ENCODE measurements around the gene HLA-DOA. TPM values are rescaled to one million over a fixed set of nuclear protein-coding genes. Genes with fewer than 3 reads are reported as not detected.

The HLA-DOA gene
- total RNA-seq, 4 donors from 2014 or later, result 0.20 to 2.9 (median 0.86) TPM

DNA sequence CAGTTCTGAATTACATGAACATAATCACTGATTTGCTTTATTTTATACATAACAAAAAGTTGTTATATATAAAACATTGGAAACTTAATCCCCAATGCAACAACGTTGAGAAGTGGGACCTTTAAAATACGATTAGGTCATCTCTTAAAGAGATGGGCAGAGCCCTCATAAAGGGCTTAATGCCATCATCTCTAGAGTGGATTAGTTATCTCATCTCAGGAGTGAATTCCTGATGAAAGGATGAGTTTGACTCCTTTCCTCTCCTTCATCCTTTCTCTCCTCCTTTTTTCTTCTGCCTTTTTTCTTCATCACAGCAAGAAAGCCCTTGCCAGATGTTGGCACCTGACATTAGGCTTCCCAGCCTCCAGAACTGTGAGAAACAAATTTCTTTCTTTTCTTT, 13.9 kb downstream of the HLA-DOA start:
- no peaks in the 10 kb centered on the region for H3K9me3 ChIP-seq
- no peak overlapping the region for H3K27ac ChIP-seq
- in situ Hi-C loops (cut with MboI; ENCODE audit: low sequenced_read_pairs in 4 of 4), result loop anchor here in 1 of 4 donors (25.0 kb wide), 1 partner anchor 108 kb away; no protein-coding TSS in a partner anchor
- H3K36me3 ChIP-seq, result no peaks in the 10 kb centered on the region
- H3K4me1 ChIP-seq, result no peaks in the 10 kb centered on the region
- no peak for ATAC-seq
- intact Hi-C loops (cut with DNase I; ENCODE audit: low total_unique reads), result no loop called here
- no peak overlapping the region for H3K4me3 ChIP-seq
- H3K27me3 ChIP-seq, result no peaks in the 10 kb centered on the region
- DNase-seq, result no peak
- TF ChIP-seq POLR2A (IDR thresholded peaks at IDR 0.05), result no peak
- TF ChIP-seq, protein P1, sequence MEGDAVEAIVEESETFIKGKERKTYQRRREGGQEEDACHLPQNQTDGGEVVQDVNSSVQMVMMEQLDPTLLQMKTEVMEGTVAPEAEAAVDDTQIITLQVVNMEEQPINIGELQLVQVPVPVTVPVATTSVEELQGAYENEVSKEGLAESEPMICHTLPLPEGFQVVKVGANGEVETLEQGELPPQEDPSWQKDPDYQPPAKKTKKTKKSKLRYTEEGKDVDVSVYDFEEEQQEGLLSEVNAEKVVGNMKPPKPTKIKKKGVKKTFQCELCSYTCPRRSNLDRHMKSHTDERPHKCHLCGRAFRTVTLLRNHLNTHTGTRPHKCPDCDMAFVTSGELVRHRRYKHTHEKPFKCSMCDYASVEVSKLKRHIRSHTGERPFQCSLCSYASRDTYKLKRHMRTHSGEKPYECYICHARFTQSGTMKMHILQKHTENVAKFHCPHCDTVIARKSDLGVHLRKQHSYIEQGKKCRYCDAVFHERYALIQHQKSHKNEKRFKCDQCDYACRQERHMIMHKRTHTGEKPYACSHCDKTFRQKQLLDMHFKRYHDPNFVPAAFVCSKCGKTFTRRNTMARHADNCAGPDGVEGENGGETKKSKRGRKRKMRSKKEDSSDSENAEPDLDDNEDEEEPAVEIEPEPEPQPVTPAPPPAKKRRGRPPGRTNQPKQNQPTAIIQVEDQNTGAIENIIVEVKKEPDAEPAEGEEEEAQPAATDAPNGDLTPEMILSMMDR (IDR thresholded peaks at IDR 0.05 in 4 of 5, conservative IDR thresholded peaks at IDR 0.05 in 1 of 5), result no peak

DNA sequence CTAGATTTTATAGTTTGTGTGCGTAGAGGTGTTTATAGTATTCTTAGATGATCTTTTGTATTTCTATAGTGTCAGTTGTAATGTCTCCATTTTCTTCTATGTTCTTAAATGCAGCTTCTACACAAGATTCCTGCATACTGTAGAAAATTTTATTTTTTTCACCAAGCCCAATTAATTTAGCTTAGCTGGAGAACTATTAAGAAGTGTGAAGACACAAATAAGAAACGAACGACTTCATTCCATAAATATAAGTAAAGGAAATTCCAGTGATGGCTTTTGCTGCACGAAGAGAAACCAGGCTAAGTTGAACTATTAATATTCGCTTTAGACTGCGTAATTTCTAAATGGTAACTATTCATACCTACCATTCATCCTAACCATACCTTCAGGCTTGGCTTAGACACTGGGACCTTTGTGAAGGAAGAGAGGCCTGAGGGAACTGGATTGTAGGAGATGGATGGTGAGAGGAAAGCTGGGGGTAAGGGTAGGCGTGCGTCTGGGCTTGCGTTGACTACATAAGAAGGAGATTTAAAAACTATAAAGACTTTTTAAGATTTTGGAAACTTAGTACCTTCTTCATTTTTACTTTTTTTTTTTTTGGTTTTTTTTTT, 15.9 kb downstream of the HLA-DOA start:
- DNase-seq (no peak), ATAC-seq (no peak)
- TF ChIP-seq POLR2A (IDR thresholded peaks at IDR 0.05), result no peak
- TF ChIP-seq, protein P1 (IDR thresholded peaks at IDR 0.05 in 4 of 5, conservative IDR thresholded peaks at IDR 0.05 in 1 of 5), result no peak
- H3K36me3 ChIP-seq, result no peaks in the 10 kb centered on the region
- no peaks in the 10 kb centered on the region for H3K4me1 ChIP-seq
- H3K27me3 ChIP-seq, result no peaks in the 10 kb centered on the region
- no peak overlapping the region for H3K4me3 ChIP-seq
- in situ Hi-C loops (cut with MboI; ENCODE audit: low sequenced_read_pairs in 4 of 4), result loop anchor here in 1 of 4 donors (25.0 kb wide), 1 partner anchor 106 kb away; no protein-coding TSS in a partner anchor
- H3K9me3 ChIP-seq, result no peaks in the 10 kb centered on the region
- no peak overlapping the region for H3K27ac ChIP-seq
- intact Hi-C loops (cut with DNase I; ENCODE audit: low total_unique reads), result no loop called here

DNA sequence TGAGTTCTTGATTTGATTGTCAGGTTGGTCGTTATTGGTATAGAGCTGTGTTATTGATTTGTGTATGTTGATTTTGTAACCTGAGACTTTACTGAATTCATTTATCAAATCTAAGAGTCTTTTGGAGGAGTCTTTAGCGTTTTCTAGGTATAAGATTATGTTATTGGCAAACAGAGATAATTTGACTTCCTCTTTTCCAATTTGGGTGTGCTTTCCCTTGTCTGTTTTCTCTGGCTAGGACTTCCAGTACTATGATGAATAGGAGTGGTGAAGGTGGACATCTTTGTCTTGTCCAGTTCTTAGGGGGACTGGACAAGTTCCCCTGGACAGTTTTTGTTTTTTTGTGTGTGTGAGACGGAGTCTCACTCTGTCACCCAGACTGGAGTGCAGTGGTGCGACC, 17.4 kb downstream of the HLA-DOA start:
- intact Hi-C loops (cut with DNase I; ENCODE audit: low total_unique reads), result no loop called here
- ATAC-seq (no peak), DNase-seq (no peak)
- H3K27me3 ChIP-seq, result no peaks in the 10 kb centered on the region
- H3K27ac ChIP-seq, result no peak overlapping the region
- in situ Hi-C loops (cut with MboI; ENCODE audit: low sequenced_read_pairs in 4 of 4), result loop anchor here in 1 of 4 donors (25.0 kb wide), 1 partner anchor 105 kb away; no protein-coding TSS in a partner anchor
- no peak overlapping the region for H3K4me3 ChIP-seq
- H3K4me1 ChIP-seq, result no peaks in the 10 kb centered on the region
- no peaks in the 10 kb centered on the region for H3K9me3 ChIP-seq
- no peaks in the 10 kb centered on the region for H3K36me3 ChIP-seq
- TF ChIP-seq, protein P1 (IDR thresholded peaks at IDR 0.05 in 4 of 5, conservative IDR thresholded peaks at IDR 0.05 in 1 of 5), result no peak
- TF ChIP-seq POLR2A (IDR thresholded peaks at IDR 0.05), result no peak

DNA sequence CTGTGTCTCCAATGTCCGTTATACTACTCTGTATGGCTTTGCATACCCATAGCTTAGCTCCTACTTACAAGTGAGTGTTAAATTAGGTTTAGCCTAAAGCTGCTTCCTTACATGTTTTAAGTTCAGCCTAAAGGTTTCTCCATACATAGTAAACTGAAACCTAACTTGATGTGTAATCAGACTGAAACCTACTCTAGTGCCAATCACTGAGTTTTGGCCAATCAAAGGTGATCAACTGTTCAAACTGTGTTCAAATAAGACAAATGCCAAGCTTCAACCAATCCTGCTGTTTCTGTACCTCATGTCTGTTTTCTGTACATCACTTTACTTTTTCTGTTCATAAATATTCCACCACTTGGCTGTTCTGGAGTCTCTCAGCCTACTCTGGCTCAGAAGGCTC, 20.0 kb downstream of the HLA-DOA start:
- Histone ChIP-seq H3K4me1 (peaks cover 0 to 3% of the 10 kb centered on the region in 2 donors), H3K27ac (no peak overlapping the region), H3K4me3 (no peak overlapping the region), H3K36me3 (no peaks in the 10 kb centered on the region), H3K9me3 (no peaks in the 10 kb centered on the region), H3K27me3 (no peaks in the 10 kb centered on the region)
- ATAC-seq, result no peak
- in situ Hi-C loops (cut with MboI; ENCODE audit: low sequenced_read_pairs in 4 of 4) (loop anchor here (5.0 to 25.0 kb wide), 5 partner anchors 52 to 105 kb away; no protein-coding TSS in a partner anchor), intact Hi-C loops (cut with DNase I; ENCODE audit: low total_unique reads) (no loop called here)
- DNase-seq, result no peak
- TF ChIP-seq, protein P1 (IDR thresholded peaks at IDR 0.05 in 4 of 5, conservative IDR thresholded peaks at IDR 0.05 in 1 of 5), result no peak
- no peak for TF ChIP-seq POLR2A (IDR thresholded peaks at IDR 0.05)
